TTC549 (cell line): ENCODE measurements around the gene EBNA1BP2.
A peak's percentile ranks its signal among the peaks of the same experiment; 100 is the strongest.
"Not testable (repeated sequence)": the region's sequence is repeated elsewhere in the genome, so short reads cannot be mapped to it uniquely, and the experiment has no call there.

Experiments used
- FAIRE-seq: peaks from 2 replicates; lab custom pipeline; 2012; peaks lifted over from hg19 to GRCh38; lab: Jason Lieb, UNC

The EBNA1BP2 gene, protein sequence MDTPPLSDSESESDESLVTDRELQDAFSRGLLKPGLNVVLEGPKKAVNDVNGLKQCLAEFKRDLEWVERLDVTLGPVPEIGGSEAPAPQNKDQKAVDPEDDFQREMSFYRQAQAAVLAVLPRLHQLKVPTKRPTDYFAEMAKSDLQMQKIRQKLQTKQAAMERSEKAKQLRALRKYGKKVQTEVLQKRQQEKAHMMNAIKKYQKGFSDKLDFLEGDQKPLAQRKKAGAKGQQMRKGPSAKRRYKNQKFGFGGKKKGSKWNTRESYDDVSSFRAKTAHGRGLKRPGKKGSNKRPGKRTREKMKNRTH

DNA sequence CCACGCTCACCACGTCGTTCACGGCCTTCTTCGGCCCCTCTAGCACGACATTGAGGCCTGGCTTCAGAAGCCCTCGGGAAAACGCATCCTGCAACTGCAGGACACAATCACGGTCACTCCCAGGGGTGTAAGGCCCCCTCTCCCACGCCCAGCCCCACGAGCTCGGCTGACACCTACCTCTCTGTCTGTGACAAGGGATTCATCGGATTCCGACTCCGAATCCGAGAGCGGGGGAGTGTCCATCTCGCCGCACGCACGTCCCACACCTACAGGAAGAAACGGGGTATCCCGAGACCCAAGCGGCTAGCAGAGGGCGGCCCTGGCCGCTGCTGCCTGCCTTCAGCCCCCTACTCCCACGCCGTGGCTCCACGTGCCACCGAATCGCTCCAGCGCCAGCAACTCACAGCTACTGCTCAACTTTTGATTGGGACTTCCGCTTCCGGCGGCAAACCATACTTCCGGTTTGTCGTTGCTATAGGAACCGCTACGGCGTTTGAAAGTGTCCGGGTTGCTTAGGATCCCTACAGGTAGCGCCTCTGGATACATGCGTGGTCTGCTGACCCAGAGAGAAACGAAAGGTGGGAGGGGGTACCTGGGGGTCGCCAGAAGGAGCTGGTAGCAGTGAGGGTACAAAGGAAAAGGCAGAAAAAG lies at the start of gene EBNA1BP2, which contains the start of gene CFAP57:
TSS of gene EBNA1BP2 (minus strand) at position 415 of the 651 bp plus-strand sequence. CDS start at position 243, 172 bp downstream.
TSS of gene CFAP57 (plus strand) at position 455 of the 651 bp plus-strand sequence. CDS start 424 bp downstream, outside the sequence.
- no peak for FAIRE-seq

DNA sequence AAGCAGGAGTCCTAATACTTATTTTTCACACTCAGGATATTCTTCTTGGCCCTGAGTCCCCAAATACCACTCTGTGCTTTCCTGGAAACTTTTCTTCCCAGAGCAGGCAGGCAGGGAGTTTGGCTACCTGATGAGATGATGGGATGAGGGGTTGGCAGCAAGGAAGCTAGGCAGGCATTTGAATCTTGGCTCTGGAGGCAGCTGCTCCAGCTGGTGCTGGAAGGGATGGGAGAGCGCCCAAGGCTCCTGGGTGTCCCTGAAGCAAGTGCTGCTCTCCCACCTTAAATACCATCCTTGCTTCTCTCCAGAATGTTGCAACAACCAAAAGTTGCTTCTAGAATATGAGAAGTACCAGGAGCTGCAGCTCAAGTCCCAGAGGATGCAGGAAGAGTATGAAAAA lies 49.7 kb upstream of the EBNA1BP2 start:
- FAIRE-seq: no peak

- FAIRE-seq: no peak
Measured at GRCh38 chr1:43220905-43221778, 49.1 kb upstream of the EBNA1BP2 start.

- FAIRE-seq: no peak
Measured at GRCh38 chr1:43217747-43218146, 45.7 kb upstream of the EBNA1BP2 start.

DNA sequence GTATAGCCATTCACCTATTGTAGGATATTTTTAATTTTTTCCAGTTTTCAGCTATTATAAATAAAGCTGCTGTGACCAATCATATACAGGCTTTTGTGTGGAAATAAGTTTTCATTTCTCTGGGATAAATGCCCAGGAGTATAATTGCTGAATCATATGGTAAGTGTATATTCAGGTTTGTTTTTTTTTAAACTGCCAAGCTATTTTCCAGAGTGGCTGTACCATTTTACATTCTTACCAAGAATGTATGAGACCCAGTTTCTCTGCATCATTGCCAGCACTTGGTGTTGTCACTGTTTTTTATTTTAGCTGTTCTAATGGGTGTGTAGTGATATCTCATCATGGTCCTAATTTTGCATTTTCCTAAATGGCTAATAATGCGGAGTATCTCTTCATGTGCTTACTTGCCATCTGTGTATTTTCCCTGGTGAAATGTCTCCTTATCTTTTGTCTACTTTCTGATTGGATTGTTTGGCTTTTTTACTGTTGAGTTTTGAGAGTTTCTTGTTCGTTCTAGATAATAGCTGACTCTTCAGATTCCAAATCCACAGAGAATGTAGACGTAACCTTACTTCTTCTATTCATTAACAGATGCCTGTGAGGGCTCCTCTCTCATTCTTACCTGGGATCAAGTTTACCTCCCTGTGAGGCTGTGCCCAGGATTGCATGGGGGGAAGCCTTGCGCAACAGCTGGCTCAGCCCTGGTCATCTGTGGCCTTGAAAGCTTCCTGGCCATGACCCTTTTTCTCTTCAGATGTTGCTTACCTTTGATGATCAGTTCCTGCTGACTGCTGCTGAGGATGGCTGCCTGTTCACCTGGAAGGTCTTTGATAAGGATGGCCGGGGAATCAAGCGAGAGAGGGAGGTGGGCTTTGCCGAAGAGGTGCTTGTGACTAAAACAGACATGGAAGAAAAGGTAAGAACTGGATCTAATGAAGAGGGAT lies 42.7 kb upstream of the EBNA1BP2 start:
- FAIRE-seq: no peak

GRCh38 chr1:43208277-43208676 lies 36.2 kb upstream of the EBNA1BP2 start:
- FAIRE-seq: not testable (repeated sequence)

- no peak for FAIRE-seq
Measured at GRCh38 chr1:43207229-43207853, 35.3 kb upstream of the EBNA1BP2 start.

DNA sequence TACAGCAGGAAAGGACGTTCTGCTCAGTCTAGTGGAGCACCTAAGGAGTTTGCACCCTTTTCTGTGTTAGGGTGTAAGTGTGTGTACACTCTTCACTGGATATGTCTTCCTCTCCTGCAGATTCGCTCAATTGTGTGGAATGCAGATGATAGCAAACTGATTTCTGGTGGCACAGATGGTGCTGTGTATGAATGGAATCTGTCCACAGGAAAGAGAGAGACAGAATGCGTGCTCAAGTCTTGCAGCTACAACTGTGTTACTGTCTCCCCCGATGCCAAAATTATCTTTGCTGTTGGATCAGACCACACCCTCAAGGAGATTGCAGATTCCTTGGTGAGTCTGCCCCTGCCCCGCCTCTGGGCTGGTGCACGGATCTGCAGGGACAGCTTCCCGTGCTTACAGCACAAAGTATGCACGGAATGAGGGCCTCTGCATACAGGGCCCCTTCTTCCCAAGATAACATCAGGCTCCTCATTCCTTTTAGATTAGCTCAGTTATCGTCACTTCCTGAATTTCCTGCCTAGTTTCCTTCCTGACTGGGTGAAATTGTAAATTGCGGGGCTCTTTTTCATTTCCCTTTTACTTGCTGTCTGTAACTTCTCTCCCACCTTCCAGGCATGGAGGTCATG lies 34.6 kb upstream of the EBNA1BP2 start:
- FAIRE-seq: peak; percentile 85

GRCh38 chr1:43205671-43206070 lies 33.6 kb upstream of the EBNA1BP2 start:
- no peak for FAIRE-seq

- FAIRE-seq: no peak
Measured at GRCh38 chr1:43204394-43204793, 32.3 kb upstream of the EBNA1BP2 start.

- no peak for FAIRE-seq
Measured at GRCh38 chr1:43203859-43204258, 31.8 kb upstream of the EBNA1BP2 start.

DNA sequence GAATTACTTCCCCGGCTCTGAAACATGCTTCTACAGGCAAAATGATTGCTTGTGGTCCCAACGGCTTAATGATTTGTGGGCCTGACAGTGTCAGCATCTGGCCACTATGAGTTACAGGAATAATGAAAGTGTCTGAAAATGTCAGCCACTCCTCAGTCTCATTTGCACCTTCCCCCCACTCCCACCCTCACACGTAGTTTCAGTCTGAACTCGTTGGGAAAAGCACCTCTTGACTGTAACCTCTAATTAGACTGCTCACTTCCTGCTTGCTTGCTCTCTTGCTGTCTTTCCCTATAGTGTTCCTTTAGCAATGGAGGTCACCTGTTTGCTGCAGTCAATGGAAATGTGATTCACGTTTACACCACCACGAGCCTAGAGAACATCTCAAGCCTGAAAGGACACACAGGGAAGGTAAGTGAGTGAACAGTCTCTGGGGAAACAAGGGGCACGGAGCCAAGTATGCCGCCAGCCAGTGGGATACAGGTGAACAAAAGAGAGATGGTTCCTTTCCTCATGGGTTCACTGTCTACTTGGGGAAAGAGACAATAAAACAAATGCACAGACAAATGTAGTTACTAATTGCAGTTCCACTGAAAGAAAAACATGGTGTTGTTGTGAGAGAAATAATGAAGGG lies 27.1 kb upstream of the EBNA1BP2 start:
- FAIRE-seq: no peak

DNA sequence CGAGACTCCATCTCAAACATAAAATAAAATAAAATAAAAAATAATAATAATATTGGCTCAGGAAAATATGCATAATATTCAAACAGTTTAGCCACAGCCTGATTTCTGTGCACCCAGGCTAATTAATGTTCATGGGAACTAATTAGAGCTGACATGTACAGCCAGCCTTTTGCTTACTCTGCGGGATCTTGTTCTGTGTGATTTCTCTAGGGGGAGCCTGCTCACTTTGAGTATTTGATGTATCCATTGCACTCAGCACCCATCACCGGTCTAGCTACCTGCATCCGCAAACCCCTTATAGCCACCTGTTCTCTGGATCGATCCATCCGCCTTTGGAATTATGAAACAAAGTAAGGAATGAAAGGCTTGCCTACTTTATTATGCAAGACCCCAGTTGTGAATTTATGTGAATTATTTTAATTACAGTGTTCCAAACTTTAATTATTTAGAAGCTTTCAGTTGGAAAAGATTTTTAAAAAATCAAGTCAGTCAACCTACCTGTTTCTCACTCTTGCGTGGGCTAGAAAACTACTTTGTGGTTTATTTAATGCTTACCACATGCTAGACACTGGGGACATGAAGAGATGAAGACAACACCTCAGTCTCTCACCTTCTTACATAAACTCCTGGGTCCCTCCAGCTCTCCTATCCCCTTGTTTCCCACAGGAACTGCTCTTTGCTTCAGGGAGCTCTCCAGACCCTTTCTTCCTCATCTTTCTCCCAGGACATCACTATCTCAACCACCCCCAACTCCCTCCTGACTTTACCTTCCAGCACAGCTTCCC lies 25.4 kb upstream of the EBNA1BP2 start:
- FAIRE-seq: no peak

- FAIRE-seq: no peak
Measured at GRCh38 chr1:43194509-43194908, 22.4 kb upstream of the EBNA1BP2 start.

DNA sequence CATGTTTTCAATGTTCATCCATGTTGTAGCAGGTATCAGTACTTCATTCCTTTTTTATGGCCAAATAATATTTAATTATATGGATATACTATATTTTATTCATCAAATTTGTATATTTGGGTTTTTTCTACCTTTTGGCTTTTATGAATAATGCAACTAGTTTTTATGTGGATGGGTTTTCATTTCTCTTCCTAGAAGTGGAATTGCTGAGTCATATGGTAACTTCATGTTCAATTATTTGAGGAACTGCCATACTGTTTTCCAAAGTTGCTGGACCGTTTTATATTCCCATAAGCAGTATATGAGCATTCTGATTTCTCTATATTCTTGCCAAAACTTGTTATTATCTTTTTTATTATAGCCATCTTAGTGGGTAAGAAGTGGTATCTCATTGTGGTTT lies 16.0 kb upstream of the EBNA1BP2 start:
- FAIRE-seq: no peak

- FAIRE-seq: no peak
Measured at GRCh38 chr1:43184995-43185394, 12.9 kb upstream of the EBNA1BP2 start.

GRCh38 chr1:43184388-43184787 lies 12.3 kb upstream of the EBNA1BP2 start:
- FAIRE-seq: no peak

- no peak for FAIRE-seq
Measured at GRCh38 chr1:43177691-43178090, 5.6 kb upstream of the EBNA1BP2 start.

DNA sequence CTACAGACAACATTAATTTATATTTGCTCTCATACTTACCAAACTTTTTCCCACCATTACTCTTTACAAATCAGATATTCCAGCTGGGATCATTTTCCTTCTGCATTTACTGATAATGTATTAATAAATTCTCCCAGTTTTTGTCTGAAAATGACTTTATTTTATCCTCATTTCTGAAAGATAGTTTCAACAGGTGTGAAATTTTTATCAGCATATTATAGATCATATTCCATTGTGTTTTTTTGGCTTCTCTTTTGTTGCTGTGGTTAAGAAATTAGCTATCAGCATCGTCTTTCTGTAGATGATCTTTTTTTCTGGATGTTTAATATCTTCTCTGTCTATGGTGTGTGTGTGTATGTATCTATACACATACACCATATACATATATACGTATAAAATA lies 2.8 kb upstream of the EBNA1BP2 start:
- no peak for FAIRE-seq
